Iris pigment epithelial cell (primary cell): ENCODE results near the gene KCNK4.
"Not testable (repeated sequence)": the region's sequence is repeated elsewhere in the genome, so short reads cannot be mapped to it uniquely, and the experiment has no call there.

Experiments used
- DNase-seq: peaks from one replicate; pipeline ENCODE4 v3.0.0-alpha.2; 2011; ENCODE audit warnings: low read depth

Gene KCNK4

DNA sequence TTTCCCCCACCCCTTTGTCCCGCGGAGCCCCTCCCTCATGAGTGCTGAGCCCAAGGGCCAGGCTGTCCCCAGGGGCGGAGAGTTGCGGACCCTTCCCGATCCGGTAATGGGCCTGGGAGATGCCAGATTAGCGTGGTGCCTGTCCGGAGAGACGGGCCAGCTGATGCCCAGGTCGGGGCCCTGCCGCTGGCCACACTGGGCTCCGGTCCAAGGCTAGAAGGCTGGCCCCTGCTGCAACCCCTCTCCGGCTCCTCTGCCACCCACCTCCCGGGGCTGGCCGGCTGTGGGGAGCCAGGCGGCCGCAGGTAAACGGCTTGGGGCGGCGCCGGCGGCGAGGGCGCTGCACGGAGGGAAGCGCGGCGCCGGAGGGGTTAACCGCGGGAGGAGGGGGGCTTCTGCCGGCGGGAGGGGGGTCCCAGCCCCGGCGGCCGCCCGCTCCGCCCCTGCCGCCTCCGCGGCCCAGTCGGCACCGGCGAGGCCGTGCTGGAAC, at the start of gene KCNK4:
KCNK4 (plus strand) TSS at position 41 of the 490 bp plus-strand sequence. CDS start 1,717 bp downstream, outside the sequence.
- no peak for DNase-seq

DNA sequence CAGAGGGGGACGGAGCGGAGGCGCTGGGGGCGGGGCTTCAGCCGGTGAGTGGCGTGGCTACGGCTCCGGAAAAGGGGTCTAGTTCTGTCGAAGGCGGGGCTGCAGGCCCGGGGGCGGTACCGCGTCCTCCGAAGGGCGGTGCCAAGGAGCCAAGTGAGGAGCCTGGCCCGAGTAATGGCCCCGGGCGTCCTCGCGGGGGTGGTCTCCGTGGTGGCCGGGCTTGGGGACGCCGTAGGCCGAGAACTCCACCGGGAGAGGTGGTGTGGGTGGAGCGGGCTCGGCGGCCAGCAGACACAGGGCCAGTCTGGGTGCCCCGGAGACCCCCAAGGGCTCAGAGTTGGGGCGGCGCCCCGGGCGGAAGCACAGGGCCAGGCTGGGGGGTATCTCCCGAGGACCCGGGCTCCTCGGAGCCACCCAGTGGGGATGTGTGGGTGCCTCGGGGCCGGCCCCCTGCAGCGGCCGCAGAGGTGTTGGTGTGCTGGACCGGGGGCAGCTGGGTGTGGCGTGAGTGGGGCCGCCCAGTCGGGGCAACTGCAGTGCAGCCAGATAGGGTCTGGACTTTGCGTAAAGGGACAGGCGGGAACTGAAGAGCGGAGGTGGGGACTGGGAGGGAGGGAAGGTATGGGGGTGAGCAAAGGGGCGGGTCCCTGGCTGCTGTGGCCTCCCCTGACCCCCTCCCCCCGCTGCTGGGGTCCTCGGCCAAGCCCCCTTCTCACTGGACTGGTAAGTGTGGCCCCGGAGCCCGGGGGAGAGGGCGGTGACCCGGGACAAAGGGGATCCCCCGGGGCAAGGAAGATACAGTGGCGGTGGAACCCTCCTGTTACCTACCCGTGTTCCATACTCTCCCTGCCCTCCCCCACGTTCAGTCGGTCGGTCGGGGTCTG, 49.4 kb upstream of the KCNK4 start:
- DNase-seq = peak; percentile 42

DNA sequence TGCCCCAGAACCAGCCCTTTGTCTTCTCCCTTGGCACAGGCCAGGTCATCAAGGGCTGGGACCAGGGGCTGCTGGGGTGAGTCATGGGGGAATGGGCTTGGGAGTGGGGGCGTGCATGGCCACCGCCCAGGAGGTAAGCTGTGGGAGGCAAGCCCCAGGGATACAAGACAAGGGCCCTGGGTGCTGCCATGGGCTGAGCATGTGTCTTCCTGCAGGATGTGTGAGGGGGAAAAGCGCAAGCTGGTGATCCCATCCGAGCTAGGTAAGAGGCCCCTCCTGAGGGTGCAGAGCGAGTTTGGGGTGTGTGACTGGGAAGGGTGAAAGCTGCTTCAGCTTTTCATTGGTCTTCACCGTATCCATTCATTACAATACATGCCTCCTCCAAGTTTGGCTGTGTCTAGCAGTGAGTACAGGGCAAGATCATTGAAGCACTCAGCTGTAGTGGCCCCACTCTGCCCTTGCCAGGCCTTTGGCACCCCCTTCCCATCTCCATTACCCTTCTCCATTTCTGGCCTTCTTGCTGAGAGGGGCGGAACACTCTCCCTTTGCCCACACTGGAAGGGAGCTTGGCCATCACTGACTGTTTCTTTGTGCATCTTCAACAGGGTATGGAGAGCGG, 47.8 kb upstream of the KCNK4 start:
- DNase-seq = no peak

DNA sequence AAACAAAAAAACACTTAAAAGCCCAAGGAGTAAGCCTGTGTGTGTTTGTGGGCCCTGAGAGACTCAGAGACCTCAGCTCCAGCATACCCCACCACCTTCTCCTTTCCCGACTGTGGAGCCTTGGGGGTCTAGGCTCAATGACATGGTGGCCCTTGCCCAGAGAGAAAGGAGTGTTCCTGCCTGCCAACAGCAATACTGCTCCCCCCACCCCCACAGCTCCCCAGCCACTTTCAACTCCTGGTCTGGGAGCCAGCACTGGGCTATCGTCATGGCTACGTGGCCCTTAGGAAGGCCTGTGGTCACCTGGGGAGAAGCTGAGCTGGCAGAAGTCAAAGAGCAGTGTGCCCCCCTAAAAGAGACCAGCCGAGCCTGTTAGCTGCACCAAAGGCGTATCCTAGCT, 47.0 kb upstream of the KCNK4 start:
- DNase-seq = no peak

DNA sequence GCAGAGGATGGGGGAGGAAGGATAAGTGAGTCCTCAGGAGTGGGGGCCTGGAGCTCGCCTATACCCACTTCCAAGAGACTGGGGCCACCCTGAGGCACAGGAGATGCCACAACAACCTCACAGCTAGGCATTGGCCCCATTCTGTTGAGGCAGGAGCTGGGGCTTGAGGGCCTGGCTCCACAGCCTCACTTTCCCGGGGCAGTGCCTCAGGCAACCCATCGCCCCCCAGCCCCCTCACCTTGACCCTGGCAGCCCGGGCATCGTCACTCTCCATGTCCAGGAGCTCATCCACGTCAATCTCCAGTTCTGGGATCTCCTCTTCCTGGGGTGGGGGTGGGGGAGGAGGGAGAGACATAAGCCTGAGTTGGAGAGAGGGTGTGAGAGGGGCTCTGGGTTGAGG, 46.1 kb upstream of the KCNK4 start:
- no peak for DNase-seq

DNA sequence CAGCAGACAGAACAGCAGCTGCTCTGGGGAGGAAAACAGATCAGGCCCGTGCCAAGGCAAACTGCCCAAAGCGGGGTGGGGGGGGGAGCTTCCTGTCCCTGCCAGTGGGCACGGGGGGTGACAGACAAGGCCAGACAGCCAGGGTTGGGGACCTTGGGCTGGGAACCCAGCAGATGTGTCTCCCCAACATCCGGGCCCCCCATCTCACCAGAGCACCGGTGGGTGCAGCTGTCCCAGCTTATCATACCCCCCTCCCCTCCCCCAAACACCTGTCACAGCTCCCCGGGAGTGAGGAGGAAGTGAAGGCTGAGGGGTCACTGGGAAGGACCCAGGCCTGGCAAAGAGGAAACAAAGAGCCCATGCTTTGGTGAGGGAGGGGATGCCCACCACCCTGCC, 45.7 kb upstream of the KCNK4 start:
- DNase-seq = no peak

DNA sequence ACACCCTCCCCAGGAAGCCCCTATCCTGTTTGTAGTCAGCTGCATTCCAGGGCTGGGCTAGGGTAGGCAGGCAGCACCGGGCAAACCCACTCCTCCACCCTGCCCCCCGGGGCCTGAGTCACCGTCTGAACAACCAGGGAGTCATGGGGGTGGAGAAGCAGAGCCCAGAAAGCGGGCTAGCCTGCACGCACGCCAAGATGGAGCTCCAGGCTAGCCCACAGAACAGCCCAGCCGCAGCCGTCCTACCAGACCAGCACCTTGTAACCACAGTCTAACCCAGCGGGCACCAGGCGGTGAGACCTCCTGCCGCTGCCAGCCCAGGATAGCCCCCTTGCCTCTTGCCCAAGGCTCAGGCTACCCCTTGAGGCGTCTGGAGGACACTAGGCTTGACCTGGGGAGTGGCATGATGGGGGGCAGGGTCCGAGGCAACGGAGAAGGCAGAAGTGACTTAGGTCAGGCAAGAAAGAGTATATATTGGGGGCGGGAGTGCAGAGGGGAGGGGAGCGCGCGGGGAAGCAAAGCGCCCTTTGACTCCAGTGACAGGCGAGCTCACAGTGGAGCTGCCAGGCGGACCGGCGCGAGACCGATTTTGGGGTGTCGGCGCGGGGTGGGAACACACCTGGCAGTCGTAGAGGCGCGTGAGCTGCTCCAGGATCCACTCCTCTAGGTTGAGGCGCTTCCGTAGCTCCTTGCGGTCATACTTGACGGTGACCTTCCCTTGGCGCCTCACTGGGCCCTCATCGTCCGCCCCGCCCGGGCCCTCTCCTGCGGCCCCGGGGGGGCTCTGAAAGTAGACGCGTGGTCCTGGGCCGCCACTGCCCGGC, 45.1 kb upstream of the KCNK4 start:
- DNase-seq = peak; percentile 91

DNA sequence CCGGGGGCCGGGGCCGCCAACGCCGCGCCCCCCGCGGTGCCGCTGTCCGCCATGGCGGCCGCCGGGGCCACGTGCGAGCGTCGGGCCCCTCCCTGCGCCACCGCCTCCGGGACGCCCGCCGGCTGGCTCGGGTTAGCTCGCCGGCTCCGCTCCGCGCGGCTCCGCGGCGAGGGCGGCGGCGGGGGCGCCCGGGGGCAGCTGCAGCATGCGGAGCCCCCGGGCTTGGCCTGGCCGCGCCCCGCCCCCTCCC, 44.6 kb upstream of the KCNK4 start:
- DNase-seq = not testable (repeated sequence)

DNA sequence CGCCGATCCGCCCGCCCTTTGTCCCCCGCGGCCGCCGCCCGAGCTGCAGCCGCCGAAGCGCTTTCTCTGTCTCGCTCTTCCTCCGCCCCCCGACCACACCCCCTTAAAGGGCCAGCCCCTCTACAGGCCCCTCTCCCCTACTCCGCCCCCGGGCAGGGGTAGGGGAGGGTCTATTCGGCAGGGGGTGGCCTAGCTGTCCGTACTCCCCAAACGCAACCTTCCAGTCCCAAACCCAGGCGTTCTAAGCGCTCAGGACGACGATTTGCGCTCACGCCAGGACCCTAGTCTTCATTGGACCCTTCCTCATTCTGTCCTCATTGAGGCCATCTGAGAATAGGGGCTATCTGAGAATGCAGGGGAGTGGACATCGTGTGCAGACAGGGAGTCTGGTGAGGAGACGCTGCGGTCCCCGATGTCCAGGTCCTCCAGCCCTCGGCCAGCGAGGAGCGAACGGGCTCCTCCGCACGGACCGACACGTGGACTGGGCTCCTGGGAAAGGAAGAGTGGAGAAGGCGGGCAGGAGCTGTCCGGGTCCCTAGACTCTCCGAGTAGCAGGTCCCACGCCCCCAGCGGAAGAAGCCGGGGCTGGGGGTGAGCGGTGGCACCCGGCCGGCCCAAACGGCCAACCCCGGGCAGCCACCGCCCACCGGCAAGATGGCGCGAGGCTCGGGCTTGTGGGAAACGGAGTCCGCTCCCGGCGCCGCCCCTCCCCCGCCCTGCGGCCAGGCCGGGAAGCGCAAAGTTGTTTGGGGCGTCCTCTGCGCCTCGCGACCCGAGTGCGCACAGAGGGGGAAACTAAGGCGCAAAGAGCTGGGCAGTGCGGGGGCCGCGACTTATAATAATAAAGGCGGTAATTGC, 44.0 kb upstream of the KCNK4 start, which contains the start of gene PPP1R14B:
PPP1R14B (minus strand) TSS at position 73 of the 858 bp plus-strand sequence. CDS start 270 bp downstream, outside the sequence.
- DNase-seq = peak; percentile 88

DNA sequence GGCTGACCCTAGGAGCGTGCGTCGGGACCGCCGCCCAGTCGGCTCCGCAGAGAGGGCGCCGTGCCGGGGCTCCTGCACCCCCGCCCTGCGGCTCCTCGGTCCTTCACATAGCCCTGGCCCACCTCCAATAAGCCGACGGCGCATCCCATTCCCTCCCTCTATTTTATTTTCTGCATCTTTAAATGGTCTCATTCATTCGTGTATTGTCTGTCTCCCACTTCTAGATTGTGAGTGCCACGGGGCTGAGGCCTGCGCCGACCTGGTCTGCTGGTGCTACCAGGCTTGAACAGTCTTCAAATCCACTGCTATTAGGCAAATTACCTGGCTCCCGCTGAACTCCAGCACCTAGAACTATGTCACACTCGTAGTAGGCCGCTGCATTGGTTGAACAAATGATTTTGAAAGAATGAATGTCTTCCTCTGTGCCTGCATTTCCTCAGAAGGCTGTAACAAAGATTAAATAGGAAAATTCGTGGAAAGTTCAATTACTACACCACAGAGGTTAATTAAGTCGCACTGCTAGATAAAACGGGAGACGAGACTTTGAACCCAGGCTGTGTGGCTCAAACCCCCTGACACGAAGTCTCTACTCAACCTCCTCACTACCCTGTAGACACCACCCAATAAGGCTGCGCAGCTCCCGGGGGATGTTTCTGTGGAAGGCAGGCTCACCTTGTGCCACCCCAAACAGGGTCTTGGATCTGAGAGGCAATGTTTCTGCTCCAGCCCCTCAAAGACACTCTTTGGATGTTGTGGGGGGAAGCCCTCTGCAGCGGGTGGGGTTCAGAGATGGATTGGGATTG, 43.2 kb upstream of the KCNK4 start:
- DNase-seq = no peak

DNA sequence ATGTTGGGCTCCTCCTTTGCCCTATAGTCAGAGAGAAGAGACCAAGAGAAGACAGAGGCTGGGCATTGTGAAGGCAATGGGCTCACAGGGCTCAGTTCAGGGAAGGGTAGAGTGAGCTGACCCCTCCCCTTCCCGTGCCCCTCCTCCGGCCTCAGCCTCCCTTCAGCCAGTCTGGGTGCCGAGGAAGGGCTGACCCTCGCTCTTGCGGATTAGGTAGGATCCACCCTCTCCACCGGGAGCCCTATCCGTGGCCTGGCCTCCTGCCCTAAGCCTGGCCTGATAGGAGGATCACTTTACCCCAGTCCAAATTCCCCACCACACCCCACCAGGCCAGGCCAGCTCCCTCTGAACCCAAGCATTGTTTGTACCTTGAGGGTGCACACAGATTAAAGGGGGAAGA, 42.5 kb upstream of the KCNK4 start:
- DNase-seq = no peak

DNA sequence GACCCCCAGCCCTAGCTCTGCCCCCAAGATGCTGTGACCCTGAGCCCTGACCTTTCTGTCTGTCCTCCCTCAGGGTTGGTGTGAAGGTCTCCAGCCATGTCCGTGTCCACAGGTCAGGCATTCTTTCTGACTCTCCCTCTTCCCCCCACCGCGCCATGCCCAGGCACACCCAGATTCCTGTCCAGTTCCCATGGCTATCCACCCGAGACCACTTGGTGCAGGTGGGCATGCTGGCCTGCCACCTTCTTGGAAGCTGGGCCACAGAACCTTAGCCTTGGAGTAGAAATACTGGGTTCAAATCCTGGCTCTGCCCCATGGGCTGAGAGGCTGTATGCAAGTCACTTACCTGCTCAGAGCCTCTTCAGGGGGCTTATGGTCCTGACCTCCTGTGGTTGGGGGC, 42.1 kb upstream of the KCNK4 start:
- no peak for DNase-seq

DNA sequence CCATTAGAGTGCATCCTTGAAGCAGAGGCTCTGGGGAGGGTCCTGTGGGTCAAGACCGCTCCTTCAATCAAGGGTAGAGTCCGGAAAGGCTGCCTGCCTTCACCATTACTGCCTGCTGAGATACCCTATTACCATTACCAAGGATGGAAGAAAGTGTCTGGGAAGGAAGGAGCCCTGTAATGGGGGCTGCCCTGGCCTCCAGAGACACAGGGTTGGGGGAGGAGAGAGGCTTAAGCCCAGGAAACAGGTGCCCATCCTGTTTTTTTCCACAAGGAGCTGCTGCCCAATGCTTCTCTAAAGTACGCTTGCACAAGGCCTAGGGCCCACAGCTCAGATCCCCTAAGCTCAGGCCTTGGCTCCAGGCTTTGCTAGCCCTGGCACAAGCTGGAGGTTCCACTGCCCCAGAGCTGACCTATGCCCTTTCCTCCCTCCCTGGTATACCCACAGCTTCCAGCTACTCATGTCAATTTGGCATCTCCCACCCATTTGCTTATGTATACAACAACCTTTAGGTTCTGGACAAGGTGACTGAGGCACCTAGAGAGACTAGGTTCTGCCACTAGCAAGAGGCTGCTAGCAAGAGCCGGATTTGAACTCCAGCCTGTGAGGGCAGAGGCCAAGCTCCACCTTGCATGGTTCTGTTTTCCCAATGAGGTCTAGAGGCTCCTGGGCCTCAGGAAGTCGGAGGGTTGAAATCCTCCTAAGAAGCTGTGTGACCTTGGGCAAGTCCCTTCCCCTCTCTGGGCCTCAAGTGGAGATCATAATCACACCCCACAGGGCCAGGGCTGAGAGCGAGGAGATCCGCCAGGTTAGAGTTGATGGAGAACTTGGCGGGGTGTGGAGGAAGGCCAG, 41.3 kb upstream of the KCNK4 start:
- no peak for DNase-seq

DNA sequence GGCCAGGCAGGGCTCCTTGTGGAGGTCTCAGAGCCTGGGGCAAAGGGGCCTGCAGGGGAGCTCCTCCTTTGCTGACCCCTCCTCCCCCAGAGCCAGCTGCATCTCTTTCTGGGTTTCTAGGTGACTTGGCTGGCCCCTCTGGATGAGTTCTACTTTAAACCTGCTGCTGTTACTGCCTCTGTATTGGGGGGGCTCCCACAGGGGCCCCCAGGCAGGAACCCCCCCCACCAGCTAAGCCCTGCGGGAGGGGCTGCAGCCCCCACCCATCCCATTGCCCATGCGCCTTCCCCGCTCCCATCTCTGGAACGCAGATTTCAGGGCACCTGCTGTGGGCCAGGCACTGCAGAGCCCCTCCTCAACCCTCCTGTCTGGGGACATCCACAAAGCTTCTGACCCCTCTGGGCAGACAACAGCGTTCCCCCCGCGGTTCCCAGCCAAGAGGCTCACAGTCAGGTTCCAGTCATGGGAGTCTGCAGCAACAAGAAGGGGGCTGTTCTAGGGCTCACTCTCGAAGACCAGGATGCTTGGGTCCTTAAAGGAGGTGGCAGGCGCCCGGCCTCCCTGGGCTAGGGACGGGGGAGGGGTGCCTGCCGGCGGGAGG, 40.6 kb upstream of the KCNK4 start:
- no peak for DNase-seq

DNA sequence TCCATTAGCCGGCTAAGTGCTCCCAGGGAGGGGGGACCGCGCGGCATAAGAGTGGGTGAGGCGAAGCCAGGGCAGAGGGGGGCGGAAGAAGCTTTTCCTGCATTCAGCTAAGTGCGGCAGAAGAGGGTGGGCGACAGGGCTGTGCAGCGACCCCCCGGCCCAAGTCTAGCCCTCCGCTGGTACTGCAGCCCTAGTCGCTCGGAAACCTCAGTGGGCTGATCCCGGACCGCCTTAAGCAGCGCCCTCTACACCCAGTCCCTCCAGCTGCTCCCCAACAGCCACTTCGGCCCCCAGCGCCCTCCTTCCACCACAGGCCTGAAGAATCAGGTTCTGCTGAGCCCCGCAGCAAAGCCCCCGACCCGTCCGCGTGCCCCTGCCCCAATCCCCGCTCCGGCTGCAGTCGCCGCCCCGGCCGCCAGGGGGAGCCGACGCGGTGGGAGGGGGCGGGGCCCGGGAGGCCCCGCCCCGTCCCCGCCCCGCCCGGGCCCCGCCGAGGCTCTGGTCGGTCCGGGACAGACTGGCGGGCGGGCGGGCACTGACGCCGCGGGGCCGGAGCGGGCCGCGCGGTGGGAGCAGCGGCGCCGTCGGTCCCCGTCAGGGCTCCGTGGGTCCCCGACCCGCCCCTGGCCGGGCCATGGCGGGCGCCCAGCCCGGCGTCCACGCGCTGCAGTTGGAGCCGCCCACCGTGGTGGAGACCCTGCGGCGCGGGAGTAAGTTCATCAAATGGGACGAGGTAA, 39.9 kb upstream of the KCNK4 start, which contains the start of gene PLCB3:
PLCB3 (plus strand) TSS at position 515 of the 737 bp plus-strand sequence; CDS start at position 635, 120 bp downstream.
- peak; percentile 29 for DNase-seq

DNA sequence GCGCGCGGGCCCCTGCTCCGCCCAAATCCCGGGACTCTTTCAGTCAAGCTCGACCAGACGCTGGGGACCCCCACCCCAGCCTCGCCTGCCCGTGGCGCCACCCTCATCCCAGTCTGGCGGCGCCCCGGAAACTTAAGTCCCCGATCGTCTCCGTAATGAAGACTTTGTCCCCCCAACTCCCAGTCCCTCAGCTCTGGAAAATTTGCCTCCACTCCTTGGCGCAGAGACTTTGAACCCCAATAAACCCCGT, 39.4 kb upstream of the KCNK4 start:
- DNase-seq = no peak

DNA sequence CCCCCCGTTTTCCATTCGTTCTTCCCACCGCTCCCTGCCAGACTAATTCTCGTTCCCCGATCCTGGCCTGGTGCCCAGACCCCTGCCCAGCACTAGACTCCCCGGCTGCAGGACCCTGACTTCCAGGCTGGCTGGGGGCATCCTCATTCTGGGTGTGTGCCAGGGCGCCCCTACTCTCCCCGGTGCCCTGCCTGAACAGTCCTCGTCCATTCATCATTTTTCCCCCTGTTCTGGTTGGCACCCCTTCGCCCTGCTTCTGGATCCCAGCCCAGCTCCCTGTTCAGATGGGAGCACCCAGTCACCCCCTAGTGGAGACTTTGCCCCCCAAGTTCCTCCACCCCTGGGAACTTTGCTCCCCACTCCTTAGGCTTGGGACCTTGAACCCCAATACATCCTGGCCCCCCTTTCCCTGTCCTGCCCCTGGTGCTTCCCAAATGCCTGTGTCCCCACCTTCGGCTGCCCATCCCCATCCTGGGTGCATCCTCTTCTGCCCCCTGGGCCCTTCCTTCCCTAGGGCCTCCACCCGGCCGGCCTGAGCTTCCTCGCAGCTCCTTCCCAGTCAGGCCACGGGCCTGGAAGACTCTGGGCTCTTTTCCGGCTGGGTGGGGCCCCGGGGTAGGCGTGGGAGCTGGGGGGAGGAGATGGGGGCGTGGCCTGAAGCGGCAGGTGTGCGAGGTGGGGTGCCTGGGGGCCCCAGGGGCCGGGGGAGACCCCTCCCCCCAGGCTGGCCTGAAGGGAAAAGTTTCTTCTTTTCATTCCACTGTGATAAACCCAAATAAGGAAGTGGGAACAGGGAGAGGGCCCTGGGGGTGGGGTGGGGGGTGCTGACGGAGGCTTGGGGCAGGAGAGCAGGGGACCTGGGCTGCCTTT, 38.9 kb upstream of the KCNK4 start:
- DNase-seq = peak; percentile 29

DNA sequence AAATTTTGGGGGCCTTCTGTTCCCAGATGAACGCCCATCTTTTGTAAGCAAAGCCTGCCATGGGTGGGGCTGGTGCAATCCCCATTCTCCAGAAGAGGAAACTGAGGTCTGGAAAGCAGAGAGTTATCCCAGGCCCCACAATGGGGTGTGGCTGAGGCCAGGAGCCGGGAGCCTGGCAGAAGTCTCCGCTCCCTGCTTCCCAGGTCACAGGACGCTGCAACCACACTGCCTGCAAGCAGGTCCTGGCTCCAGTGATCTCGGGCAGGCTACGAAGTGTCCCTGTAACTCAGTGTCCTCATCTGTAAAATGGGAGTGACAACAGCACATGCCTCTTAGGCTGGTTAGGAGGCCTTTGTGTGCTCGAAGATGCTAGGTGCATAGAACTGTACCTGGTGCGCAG, 38.1 kb upstream of the KCNK4 start:
- DNase-seq = no peak
